Activated CD4-positive, alpha-beta T cell treated with anti-CD3 and anti-CD28 coated beads, Interleukin-10, Interleukin-2, amounts not matched to agents 100 ng/mL and 50 ng/mL, durations not matched to agents 16 hours and 8 hours (primary cell): ENCODE data around the gene VAPB.
"Not testable (repeated sequence)": the region's sequence is repeated elsewhere in the genome, so short reads cannot be mapped to it uniquely, and the experiment has no call there.

Source experiments
- DNase-seq: peaks from one replicate; pipeline ENCODE4 v3.0.0-alpha.2; 2020

The VAPB gene

GRCh38 chr20:58388882-58389323 is at the start of gene VAPB:
Gene VAPB, plus strand, starts transcription at chr20:58389229. Its CDS starts 231 bp downstream, at chr20:58389460.
- peak; percentile 98 for DNase-seq

- no peak for DNase-seq
Observed at GRCh38 chr20:58339741-58340140, 49.3 kb upstream of the VAPB start.

DNA sequence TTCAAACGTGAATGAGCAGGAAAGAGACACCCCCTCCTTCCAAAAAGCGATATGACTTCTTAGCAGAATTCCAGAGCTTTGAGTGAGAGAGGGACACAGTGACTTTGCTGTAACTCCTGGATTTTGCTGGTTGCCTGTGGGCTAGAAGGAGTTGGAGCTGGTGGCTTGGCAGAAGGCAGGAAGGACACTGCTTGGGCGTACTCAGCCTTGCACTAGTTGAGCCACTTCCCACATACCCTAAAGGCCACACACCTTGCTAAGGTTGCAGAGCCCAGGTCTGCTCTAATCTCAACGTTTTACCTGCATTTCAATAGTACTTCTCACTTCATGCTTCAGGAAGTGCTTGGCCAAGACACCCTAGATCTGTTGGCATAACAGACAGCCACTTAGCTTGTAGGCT is 48.9 kb upstream of the VAPB start:
- no peak for DNase-seq

DNA sequence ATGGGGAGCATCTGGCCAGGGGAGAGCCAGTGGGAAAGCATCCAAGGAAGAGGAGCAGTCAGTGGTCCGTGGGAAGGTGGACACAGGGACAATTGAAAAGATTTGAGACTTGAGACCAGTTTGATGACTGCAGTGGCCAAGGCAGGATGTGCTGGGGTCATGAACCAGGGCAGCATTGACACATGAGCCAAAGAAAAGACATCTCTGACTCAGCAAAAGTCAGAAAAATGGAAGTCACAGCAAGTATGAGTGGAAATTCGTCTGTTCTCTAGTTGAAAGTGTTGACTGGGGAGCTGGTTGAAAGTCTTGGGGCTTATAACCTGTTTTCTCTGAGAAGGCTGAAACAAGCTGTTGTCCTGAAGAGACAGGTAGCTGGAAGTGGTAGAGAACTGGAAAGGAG is 48.2 kb upstream of the VAPB start:
- DNase-seq = no peak

DNA sequence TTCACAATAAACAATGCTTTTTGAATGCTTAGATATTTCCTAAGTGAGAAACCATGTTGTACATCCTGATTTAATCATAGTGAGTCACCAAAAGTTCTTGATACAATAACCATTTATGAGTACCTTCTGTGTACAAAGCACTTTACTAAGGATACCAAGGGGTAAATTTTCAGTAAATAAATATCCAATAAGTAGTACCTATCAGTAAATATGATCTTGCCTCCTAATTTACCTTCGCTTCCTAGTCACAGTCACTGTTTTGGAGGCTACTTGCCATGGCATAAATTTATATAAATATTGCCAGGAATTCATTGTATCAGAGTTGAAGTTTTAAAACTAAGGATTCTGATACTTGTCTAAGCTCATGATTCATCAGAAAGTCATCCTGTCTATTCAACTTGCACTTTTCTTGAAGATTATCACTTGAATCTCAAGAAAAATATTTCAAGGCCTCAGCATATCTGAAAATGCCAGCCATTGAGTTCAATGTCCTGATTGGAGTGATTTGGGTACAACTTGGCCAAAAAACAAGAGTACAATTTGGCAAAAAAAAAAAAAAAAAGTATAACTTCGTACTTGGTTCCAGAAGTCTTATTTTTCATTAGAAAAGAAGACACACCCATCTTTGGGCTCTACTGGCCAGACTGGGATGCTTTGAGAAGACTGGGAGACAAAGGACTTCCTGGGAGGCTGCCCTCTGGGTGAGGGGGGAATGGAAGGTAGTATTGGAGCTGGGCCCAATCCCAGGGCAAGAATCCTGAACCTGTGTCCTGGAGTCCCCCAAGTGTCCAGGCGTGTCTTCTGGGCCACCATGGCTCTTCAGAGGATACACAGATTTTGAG is 46.7 kb upstream of the VAPB start:
- DNase-seq = no peak

DNA sequence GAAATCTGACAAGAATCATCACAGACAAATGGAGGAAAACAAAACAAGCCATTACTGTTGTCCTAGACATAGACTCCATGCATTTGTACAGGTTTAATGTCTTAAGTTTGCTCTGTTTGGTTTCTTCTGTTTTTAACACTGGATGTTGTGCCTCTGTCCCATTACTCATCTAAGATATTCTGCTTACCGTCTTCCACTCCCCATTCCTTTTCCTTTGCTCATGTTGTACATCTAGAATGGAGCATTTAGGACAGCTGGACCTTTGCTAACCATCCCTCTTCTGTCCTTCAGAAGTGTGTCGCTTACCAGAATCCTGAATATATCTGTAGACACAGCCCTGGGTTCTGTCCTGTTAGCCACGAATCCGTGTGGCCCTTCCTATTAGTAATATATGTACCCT is 44.3 kb upstream of the VAPB start:
- no peak for DNase-seq

DNA sequence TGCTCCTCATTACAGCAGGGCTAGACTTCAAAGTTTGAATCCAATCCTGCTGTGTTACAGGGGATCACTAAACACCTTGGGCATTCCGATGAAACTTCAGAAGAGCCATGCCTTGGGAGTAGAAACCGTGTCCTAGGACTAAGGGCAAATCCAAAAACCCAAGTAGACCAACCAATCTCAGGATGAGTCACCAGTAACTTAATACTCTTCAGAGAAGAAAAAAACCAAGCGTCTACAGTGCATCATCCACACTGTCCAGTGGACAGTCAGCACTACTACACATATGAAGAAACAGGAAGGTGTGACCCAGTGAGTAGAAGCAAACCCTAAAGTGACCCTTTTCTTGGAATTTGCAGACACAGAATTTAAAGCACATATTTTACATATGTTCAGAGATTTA is 39.5 kb upstream of the VAPB start:
- DNase-seq = peak; percentile 10

GRCh38 chr20:58352468-58352867 is 36.6 kb upstream of the VAPB start:
- DNase-seq = peak; percentile 62

DNA sequence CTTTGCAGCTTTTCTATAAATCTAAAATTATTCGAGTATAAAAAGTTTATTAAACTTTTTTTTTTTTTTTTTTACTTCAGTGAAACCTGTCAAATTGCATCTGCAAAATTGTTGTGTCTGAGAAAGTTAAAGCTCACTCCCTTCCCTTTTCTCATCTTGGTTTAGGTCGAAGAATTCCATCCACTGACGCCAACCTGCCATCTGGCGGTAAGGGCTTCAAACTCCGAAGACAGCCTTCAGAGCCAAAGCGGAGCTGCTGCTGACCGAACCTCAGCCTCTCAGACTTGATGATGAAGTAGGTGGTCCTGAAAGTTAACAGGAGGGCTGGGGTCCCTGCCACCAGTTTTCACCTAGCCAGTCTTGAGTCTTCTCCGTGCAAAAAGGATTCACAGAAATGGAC is 29.6 kb upstream of the VAPB start:
- DNase-seq = no peak

DNA sequence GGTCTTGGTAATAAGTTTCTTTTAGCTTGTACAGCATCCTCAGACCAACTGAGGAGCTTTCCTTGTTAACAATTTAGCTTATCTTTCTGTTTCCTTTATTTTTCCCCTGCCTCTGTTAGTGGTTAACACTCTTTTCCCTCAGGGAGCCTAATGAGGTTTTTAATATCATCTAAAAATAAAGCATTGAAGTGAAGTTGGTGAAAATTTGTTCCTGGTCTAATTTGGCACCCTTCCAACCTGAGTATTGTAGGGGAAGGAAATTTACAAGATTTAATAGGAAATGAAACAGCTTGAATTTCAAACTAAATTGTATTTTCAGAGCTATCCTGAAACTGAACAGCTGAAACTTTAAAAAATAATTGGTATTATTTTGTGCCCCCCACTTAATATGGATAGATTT is 28.1 kb upstream of the VAPB start:
- DNase-seq = no peak

DNA sequence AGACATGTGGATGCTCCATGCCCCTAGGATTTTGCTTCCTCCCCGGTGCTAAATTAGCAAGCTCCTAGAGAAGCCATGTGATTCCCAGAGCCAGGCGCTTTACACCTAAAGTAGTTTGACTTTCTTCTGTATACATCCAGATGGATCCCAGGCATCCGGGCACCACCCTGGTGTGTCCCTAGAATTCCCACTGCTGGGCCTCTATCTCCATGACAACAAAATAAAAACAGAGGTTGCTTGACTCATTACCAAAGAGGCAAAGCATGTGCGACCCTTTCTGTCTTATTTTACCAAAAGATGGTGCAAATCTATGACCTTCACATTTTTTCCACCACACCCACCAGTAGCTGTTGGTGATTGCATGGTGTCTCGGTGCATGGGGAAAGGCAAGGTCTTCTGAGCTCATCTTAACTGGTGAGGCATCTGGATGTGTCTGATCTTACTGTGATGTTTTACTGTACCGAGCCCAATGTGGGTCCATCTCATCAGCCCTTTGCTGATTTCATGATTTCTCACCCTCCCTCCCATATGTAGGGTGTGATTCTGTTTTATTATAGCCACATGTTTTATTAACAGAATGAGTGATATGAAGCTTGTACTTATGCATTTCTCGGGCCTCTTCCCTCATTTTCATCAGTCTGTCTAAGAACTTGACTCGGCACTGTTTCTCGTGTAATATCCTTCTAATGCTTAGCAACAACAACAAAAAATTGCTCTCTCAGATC is 27.4 kb upstream of the VAPB start:
- DNase-seq = no peak

- DNase-seq = no peak
Observed at GRCh38 chr20:58362206-58362516, 26.9 kb upstream of the VAPB start.

GRCh38 chr20:58362970-58363369 is 26.1 kb upstream of the VAPB start:
- no peak for DNase-seq

DNA sequence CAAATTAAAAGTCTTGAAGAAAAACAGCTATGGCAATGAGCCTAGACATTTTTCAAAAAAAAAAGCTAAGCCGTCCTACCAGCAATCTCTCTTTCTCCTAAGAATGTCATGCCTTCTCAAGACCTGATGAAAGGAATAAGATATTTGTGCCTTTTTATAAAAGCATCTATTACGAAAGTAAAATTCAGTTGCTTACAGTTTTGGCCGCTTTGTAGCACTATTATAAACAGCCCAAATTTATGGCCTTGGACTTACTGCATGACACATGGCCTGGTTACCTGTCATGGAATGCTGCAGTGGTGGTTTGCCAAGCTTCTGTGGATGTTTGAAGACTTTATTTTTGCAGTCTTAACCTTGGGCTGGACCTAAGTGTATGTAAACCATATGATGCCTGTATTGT is 22.2 kb upstream of the VAPB start:
- DNase-seq = no peak

- DNase-seq = no peak
Observed at GRCh38 chr20:58372806-58373205, 16.2 kb upstream of the VAPB start.

GRCh38 chr20:58373296-58373695 is 15.7 kb upstream of the VAPB start:
- not testable (repeated sequence) for DNase-seq

DNA sequence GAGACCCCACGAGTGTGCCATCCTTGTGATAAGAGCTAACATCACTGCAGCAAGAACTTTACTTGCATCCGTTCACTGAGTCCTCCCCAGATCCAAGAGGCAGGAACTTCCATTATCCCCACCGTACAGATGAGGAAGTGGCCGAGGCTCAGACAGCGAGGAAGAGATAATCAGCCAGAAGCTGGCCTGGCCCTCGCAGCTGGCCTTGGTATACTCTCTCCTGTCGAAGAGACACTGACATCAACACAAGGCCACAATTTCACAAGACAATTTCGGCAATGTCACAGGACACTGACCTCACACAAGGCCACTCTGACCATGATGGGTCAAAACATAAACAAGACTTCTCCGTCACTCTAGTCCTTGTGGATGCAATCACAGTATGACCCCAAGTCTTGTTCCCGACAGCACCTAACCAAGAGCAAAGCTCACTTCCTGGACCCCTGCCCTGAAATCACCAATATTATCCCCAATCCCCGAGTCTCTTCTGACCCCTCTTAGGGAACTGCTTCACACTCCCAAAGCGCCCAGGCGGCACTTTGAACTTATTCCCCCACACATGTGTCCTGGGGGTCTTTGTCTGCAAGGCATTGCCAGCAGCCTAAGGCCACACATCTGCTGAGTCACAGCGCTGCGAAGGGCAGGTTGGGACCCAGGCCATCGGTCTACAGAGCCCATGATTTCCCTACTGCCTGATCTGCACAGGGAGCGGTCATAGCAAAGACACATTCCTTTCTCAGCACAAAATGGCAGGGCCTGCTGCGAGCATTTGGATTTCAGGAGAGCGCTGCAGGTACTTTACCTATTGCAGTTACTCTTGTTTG is 14.8 kb upstream of the VAPB start:
- no peak for DNase-seq

GRCh38 chr20:58374906-58375758 is 13.9 kb upstream of the VAPB start:
- DNase-seq = no peak

- no peak for DNase-seq
Observed at GRCh38 chr20:58375759-58376352, 13.2 kb upstream of the VAPB start.

DNA sequence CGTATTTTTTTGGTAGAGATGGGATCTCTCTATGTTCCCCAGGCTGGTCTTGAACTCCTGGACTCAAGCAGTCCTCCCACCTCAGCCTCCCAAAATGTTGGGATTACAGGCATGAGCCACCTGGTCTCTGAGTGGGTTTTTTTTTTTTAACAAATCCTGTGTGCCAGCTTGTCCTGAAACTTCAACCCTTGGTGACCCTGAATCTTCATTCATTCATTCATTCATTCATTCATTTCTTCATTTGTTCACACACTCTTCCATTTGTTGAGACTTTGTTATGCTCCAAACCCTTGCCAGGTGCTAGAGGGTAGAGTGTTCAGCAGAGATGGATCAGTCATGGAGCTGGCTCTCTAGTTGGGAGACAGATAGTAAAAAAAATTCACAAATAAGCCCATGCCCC is 12.0 kb upstream of the VAPB start:
- DNase-seq = no peak

DNA sequence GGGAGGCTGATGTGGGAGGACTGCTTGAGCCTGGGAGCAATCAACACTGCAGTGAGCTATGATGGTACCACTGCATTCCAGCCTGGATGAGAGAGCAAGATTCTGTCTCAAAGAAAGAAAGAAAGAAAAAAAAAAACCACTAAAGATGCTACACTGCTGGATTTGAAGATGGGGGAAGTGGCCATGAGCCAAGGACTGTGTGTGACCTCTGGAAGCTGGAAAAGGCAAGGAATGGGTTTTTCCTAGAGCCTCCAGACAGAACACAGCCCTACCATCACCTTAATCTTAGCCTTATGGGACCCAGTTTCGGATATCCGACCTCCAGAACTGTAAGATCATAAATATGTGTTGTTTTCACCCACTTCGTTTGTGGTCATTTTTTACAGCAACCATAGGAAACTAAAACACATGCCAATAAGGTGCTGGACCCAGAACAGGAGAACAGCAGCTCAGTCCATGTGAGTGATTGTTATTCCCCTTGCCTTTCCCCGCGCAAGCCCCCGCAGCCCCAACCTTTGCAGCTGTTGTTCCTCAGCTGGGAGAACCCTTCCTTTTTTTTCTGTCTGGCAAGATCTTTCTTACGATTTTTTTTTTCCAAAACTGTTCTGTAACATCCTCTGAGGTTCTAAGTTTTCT is 11.1 kb upstream of the VAPB start:
- no peak for DNase-seq

- no peak for DNase-seq
Observed at GRCh38 chr20:58378704-58379103, 10.3 kb upstream of the VAPB start.
